Endothelial cell (in vitro differentiated cells): ENCODE data around the gene TCTA. TPM values are rescaled to one million over a fixed set of nuclear protein-coding genes. Genes with fewer than 3 reads are reported as not detected.

Experiments used
- DNase-seq: peaks from one replicate; pipeline ENCODE4 v3.0.0; 2021; ENCODE audit warnings: low spot score
- H3K27ac Mint-ChIP-seq: one replicate; pipeline ENCODE4 v1.8.0; 2021; ENCODE audit warnings: mixed read lengths, inconsistent platforms; ENCODE audit not compliant: unreplicated experiment
- H3K27me3 Mint-ChIP-seq: one replicate; pipeline ENCODE4 v1.8.0; 2021; ENCODE audit warnings: mild to moderate bottlenecking, moderate library complexity, mixed read lengths, inconsistent platforms; ENCODE audit not compliant: unreplicated experiment
- H3K36me3 Mint-ChIP-seq: one replicate; pipeline ENCODE4 v1.8.0; 2021; ENCODE audit warnings: mild to moderate bottlenecking, low read depth, mixed read lengths, inconsistent platforms; ENCODE audit not compliant: unreplicated experiment
- H3K4me1 Mint-ChIP-seq: one replicate; pipeline ENCODE4 v1.8.0; 2021; ENCODE audit warnings: mild to moderate bottlenecking, mixed read lengths, inconsistent platforms; ENCODE audit not compliant: unreplicated experiment
- H3K4me3 Mint-ChIP-seq: one replicate; pipeline ENCODE4 v1.8.0; 2021; ENCODE audit warnings: mild to moderate bottlenecking, mixed read lengths, inconsistent platforms; ENCODE audit not compliant: unreplicated experiment
- H3K9me3 Mint-ChIP-seq: one replicate; pipeline ENCODE4 v1.8.0; 2021; ENCODE audit warnings: mixed read lengths, inconsistent platforms; ENCODE audit not compliant: unreplicated experiment
- long read RNA-seq: library from polyadenylated mRNA; unstranded; transcript quantifications from one replicate; pipeline ENCODE4 v2.0.0, GENCODE V29; 2020; ENCODE audit not compliant: unreplicated experiment
- total RNA-seq: library from RNA; stranded (reverse); fragmentation: NEBNext Ultra II Directional; extraction: Animal tissue kit (Norgen Biotek cat#: 25700); gene quantifications from one replicate; pipeline ENCODE4 v1.2.1, GENCODE V29; 2021; ENCODE audit not compliant: unreplicated experiment
- TF ChIP-seq, protein P1 (sequence below): fragments of 200-600 bp; sonication (generic); IDR thresholded peaks from one replicate; pipeline ENCODE4 v1.5.0; 2021; ENCODE audit warnings: antibody characterized with exemption; ENCODE audit not compliant: unreplicated experiment

Gene TCTA, protein sequence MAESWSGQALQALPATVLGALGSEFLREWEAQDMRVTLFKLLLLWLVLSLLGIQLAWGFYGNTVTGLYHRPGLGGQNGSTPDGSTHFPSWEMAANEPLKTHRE
- total RNA-seq, result 17.3 TPM
- long read RNA-seq, transcript TCTA-201 (3 exons, 2,146 nt), result major isoform, 9 of 11 reads
- long read RNA-seq, partial matches to known transcripts, result 0 of 11 reads
- long read RNA-seq, other reads (novel, unspliced or antisense), result 2 of 11 reads

DNA sequence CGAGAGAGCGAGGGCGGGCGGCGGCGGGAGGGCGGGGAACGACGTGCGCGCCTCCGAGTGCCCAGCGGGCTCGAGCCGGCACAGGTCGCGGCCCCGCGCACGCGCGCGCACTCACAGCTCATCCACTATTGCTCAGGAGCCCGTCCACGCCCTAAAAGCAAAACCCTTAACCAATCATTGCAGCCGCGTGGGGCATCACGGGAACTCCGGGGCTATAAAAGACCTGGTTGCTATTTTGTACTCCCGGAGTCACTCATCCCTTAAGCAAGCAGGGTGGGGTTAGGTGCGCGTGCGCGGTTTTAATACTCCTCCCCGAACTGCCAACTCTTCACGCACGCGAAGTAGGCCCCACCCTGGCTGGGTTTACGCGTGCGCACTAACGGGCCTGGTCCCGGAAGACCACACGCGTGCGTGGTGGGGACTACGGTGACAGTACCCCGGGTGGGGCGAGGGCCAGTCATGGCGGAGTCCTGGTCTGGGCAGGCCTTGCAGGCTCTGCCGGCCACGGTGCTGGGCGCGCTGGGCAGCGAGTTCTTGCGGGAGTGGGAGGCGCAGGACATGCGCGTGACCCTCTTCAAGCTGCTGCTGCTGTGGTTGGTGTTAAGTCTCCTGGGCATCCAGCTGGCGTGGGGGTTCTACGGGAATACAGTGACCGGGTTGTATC lies at the start of gene TCTA, which contains the start of gene RHOA:
TCTA (plus strand) TSS at position 456 of the 664 bp plus-strand sequence; CDS start at position 460, 4 bp downstream.
RHOA (minus strand) TSS at position 9 of the 664 bp plus-strand sequence. CDS start 36,387 bp downstream, outside the sequence.
- Mint-ChIP-seq H3K36me3 (peaks cover 30% of the 10 kb centered on the region), H3K27me3 (peaks cover 24% of the 10 kb centered on the region), H3K4me1 (peaks cover 51% of the 10 kb centered on the region), H3K27ac (peak within 1 kb of the TSS; percentile 98), H3K9me3 (no peaks in the 10 kb centered on the region), H3K4me3 (peak within 1 kb of the TSS; percentile 99)
- DNase-seq, result peak; percentile 96
- TF ChIP-seq, protein P1, sequence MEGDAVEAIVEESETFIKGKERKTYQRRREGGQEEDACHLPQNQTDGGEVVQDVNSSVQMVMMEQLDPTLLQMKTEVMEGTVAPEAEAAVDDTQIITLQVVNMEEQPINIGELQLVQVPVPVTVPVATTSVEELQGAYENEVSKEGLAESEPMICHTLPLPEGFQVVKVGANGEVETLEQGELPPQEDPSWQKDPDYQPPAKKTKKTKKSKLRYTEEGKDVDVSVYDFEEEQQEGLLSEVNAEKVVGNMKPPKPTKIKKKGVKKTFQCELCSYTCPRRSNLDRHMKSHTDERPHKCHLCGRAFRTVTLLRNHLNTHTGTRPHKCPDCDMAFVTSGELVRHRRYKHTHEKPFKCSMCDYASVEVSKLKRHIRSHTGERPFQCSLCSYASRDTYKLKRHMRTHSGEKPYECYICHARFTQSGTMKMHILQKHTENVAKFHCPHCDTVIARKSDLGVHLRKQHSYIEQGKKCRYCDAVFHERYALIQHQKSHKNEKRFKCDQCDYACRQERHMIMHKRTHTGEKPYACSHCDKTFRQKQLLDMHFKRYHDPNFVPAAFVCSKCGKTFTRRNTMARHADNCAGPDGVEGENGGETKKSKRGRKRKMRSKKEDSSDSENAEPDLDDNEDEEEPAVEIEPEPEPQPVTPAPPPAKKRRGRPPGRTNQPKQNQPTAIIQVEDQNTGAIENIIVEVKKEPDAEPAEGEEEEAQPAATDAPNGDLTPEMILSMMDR, result no peak

DNA sequence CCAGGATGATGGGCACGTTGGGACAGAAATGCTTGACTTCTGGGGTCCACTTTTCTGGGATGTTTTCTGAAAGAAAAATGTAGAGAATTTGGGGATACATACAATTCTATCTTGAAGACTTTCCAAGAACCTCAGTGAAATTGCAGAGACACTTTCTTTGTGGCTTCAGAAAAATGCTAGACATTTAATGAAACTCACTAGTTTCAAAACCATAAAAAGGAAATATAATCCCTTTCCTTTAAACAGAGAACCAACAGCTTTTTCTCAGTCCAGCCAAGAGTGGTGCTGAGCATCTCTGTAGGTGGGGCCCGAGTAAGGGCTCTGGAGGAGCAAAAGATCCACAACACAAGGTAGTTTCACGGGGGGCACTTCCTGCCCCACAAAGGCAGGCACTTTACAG lies 49.7 kb upstream of the TCTA start:
- H3K27me3 Mint-ChIP-seq, result peaks cover 3% of the 10 kb centered on the region
- TF ChIP-seq, protein P1, result no peak
- peaks cover 38% of the 10 kb centered on the region for H3K36me3 Mint-ChIP-seq
- no peak overlapping the region for H3K27ac Mint-ChIP-seq
- peak overlapping the region; percentile 33 for H3K4me3 Mint-ChIP-seq
- DNase-seq, result no peak
- H3K4me1 Mint-ChIP-seq, result peaks cover 14% of the 10 kb centered on the region
- no peaks in the 10 kb centered on the region for H3K9me3 Mint-ChIP-seq

DNA sequence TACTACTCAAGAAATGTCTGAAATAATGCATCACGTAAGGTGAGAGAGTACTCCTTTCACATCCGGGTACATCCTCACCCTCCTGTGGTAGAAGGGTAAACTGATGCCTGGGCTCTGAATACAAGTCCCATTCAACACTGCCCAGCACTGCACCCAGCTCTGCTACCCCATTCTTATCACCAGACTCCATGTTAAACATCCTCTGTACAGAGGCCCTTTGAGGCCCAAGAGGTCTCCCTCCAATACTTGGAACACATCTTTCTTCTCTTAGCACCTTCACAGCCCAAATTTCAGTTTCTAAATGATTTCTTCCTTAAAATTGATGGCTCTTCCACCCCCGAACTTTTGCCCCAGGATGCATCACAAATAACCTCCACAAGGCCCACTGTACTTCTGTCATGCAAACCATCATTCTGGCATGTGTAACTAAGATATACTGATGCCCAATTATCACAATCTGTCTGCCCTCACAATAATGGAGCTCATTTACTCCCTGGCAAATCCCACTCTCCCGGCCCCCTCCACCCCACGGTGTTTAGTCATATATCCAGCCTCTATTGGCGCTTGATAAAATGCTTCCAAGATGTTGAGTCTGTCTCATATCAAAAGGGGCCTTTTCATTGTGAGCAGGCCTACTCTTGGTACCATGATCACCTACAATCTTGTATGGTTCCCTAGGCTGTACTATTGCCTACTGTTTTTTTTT lies 41.5 kb upstream of the TCTA start:
- TF ChIP-seq, protein P1, result no peak
- DNase-seq, result no peak
- H3K4me3 Mint-ChIP-seq, result peak overlapping the region; percentile 1
- no peaks in the 10 kb centered on the region for H3K4me1 Mint-ChIP-seq
- H3K9me3 Mint-ChIP-seq, result no peaks in the 10 kb centered on the region
- peaks cover 3% of the 10 kb centered on the region for H3K27me3 Mint-ChIP-seq
- peaks cover 28% of the 10 kb centered on the region for H3K36me3 Mint-ChIP-seq
- H3K27ac Mint-ChIP-seq, result no peak overlapping the region

DNA sequence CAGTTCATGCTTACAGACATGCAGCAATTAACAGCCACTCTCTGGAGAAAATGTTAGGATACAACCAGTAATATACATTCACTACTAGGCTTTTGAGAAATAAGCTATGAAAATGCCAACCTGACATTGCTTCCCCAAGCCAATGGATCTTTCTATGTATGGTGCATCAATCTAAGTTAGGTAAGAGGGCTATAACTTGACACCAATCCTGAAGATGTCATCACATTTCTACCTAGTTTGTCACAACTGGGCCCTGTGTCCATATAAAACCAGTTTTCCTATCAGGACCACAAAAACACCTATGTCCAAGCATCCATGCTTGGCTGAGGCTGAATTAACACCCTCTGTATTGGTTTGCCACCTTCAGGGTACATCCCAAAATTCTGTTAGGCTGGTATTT lies 40.3 kb upstream of the TCTA start:
- peaks cover 4% of the 10 kb centered on the region for H3K27me3 Mint-ChIP-seq

More for the DNA sequence above, 40.3 kb upstream of the TCTA start:
- Mint-ChIP-seq H3K27ac (no peak overlapping the region), H3K36me3 (peaks cover 21% of the 10 kb centered on the region), H3K9me3 (no peaks in the 10 kb centered on the region), H3K4me3 (no peak overlapping the region), H3K4me1 (no peaks in the 10 kb centered on the region)
- TF ChIP-seq, protein P1, result no peak
- no peak for DNase-seq
